SK-N-SH (cell line): ENCODE data around the gene AFAP1L2. TPM values are rescaled to one million over a fixed set of nuclear protein-coding genes. Genes with fewer than 3 reads are reported as not detected.

Experiments
- CTCF ChIA-PET: fragments of 300-600, 350-600 bp; formaldehyde crosslinking; extraction: SDS; loops from one replicate; lab custom pipeline; 2021; lab: Yijun Ruan, JAX
- POLR2A ChIA-PET: fragments of 350-600 bp; sonication (Branson Sonifier 250); formaldehyde crosslinking; extraction: SDS; loops from one replicate; lab custom pipeline; 2020; ENCODE audit warnings: antibody characterized with exemption, inconsistent platforms; lab: Yijun Ruan, JAX
- DNase-seq: peaks from one replicate; pipeline ENCODE4 v3.0.0; 2012
- H2AFZ ChIP-seq: fragments of 200-600 bp; sonication (generic); 2 replicates; pipeline ENCODE4 v1.8.1; 2016; ENCODE audit warnings: antibody characterized with exemption, mild to moderate bottlenecking, low read depth
- H3F3A ChIP-seq: fragments of 200-600 bp; sonication (generic); replicated peaks from 2 replicates; pipeline ENCODE3; 2016; ENCODE audit warnings: antibody characterized with exemption, mild to moderate bottlenecking; ENCODE audit not compliant: insufficient read depth
- H3K27ac ChIP-seq, 2 experiments: fragments of 200-500 bp in 1 of 2; fragments of 200-600 bp in 1 of 2; sonication (Bioruptor generic) in 1 of 2; sonication (generic), shearing (Covaris generic) in 1 of 2; 2 replicates each; pipeline versions ENCODE4 v1.5.1 to v1.6.1; 2014 to 2016; ENCODE audit warnings: low read depth in 2 of 2, inconsistent platforms in 1 of 2, low read length in 1 of 2, mild to moderate bottlenecking in 1 of 2, mixed read lengths in 1 of 2
- H3K27me3 ChIP-seq: fragments of 200-600 bp; sonication (generic), shearing (Covaris generic); 2 replicates; pipeline ENCODE4 v1.6.1; 2016; ENCODE audit warnings: mixed run types; ENCODE audit not compliant: insufficient read depth
- H3K36me3 ChIP-seq, 2 experiments: fragments of 200-500 bp in 1 of 2; fragments of 200-600 bp in 1 of 2; sonication (Bioruptor generic) in 1 of 2; sonication (generic) in 1 of 2; replicated peaks in 1 of 2; 2 replicates each; pipeline versions ENCODE3 to v1.5.1; 2014 to 2016; ENCODE audit warnings: low read length in 1 of 2, mild to moderate bottlenecking in 1 of 2; ENCODE audit not compliant: insufficient read depth in 2 of 2, control insufficient read depth in 1 of 2
- H3K4me1 ChIP-seq, 2 experiments: fragments of 200-500 bp in 1 of 2; fragments of 200-600 bp in 1 of 2; sonication (Bioruptor generic) in 1 of 2; sonication (generic), shearing (Covaris generic) in 1 of 2; 2 replicates each; pipeline versions ENCODE4 v1.5.1 to v1.6.1; 2014 to 2016; ENCODE audit warnings: low read depth in 1 of 2, low read length in 1 of 2, mixed run types in 1 of 2; ENCODE audit not compliant: insufficient read depth in 2 of 2, control insufficient read depth in 1 of 2
- H3K4me2 ChIP-seq: fragments of 200-600 bp; sonication (generic), shearing (Covaris generic); 2 replicates; pipeline ENCODE4 v1.6.1; 2017; ENCODE audit warnings: mixed run types
- H3K4me3 ChIP-seq, 2 experiments: fragments of 200-500 bp in 1 of 2; fragments of 200-600 bp in 1 of 2; sonication (Bioruptor generic) in 1 of 2; sonication (generic), shearing (Covaris generic) in 1 of 2; 2 replicates each; pipeline versions ENCODE4 v1.5.1 to v1.8.1; 2014 to 2016; ENCODE audit warnings: low read depth in 2 of 2, inconsistent platforms in 1 of 2, low read length in 1 of 2, mild to moderate bottlenecking in 1 of 2, mixed read lengths in 1 of 2, moderate library complexity in 1 of 2
- H3K79me2 ChIP-seq: fragments of 200-600 bp; sonication (generic); 2 replicates; pipeline ENCODE4 v1.8.1; 2017; ENCODE audit warnings: mild to moderate bottlenecking; ENCODE audit not compliant: insufficient read depth
- H3K9ac ChIP-seq: fragments of 200-600 bp; sonication (generic); 2 replicates; pipeline ENCODE4 v1.6.1; 2017; ENCODE audit warnings: mixed run types
- H3K9me2 ChIP-seq: fragments of 200-600 bp; sonication (generic); 2 replicates; pipeline ENCODE4 v1.6.1; 2017; ENCODE audit warnings: mixed run types
- H3K9me3 ChIP-seq: fragments of 200-600 bp; sonication (generic); 2 replicates; pipeline ENCODE4 v1.6.1; 2017; ENCODE audit warnings: mixed run types, mild to moderate bottlenecking, moderate library complexity
- H4K20me1 ChIP-seq: fragments of 200-600 bp; sonication (generic); 2 replicates; pipeline ENCODE4 v1.6.1; 2017; ENCODE audit warnings: mild to moderate bottlenecking, mixed run types; ENCODE audit not compliant: insufficient read depth
- CHD2 ChIP-seq: fragments of 150-350 bp; IDR thresholded peaks from 2 replicates; pipeline ENCODE4 v1.6.1; 2018; ENCODE audit warnings: low read length; ENCODE audit not compliant: partially characterized antibody
- EZH2phosphoT487 ChIP-seq: fragments of 200-600 bp; sonication (generic); IDR thresholded peaks from 2 replicates; pipeline ENCODE4 v1.6.1; 2017; ENCODE audit warnings: low read depth, mixed run types, mild to moderate bottlenecking, antibody characterized with exemption, moderate library complexity, borderline replicate concordance
- FOSL2 ChIP-seq: IDR thresholded peaks from 2 replicates; pipeline ENCODE4 v1.4.0; 2012; ENCODE audit warnings: low read depth, mild to moderate bottlenecking, moderate library complexity, borderline replicate concordance
- GATA2 ChIP-seq: sonication (generic); formaldehyde crosslinking; IDR thresholded peaks from 2 replicates; pipeline ENCODE4 v1.5.0; 2020; ENCODE audit warnings: mild to moderate bottlenecking, missing genetic modification reagents
- IRF3 ChIP-seq: fragments of 150-350 bp; IDR thresholded peaks from 2 replicates; pipeline ENCODE4 v1.6.1; 2016; ENCODE audit warnings: mild to moderate bottlenecking, low read depth, low read length
- JUND ChIP-seq: IDR thresholded peaks from 2 replicates; pipeline ENCODE4 v1.4.0; 2012
- NFIC ChIP-seq: IDR thresholded peaks from 2 replicates; pipeline ENCODE4 v1.4.0; 2012; ENCODE audit warnings: borderline replicate concordance
- NRF1 ChIP-seq: IDR thresholded peaks from 2 replicates; pipeline ENCODE4 v1.6.1; 2012; ENCODE audit warnings: low read depth, mild to moderate bottlenecking, low read length
- POLR2AphosphoS5 ChIP-seq: IDR thresholded peaks from 2 replicates; pipeline ENCODE4 v1.6.1; 2012; ENCODE audit warnings: low read depth, low read length
- RAD21 ChIP-seq: IDR thresholded peaks from 2 replicates; pipeline ENCODE4 v1.6.1; 2012; ENCODE audit warnings: mild to moderate bottlenecking, low read length
- REST ChIP-seq: IDR thresholded peaks from 2 replicates; pipeline ENCODE4 v1.6.1; 2012; ENCODE audit warnings: mild to moderate bottlenecking, low read depth, low read length, moderate library complexity
- SMC3 ChIP-seq: IDR thresholded peaks from 2 replicates; pipeline ENCODE4 v1.6.1; 2012; ENCODE audit warnings: low read depth, low read length, improper control_type of control experiment
- TAF1 ChIP-seq: IDR thresholded peaks from 2 replicates; pipeline ENCODE4 v1.6.1; 2012; ENCODE audit warnings: low read depth, mild to moderate bottlenecking, low read length, moderate library complexity, borderline replicate concordance
- TEAD4 ChIP-seq: IDR thresholded peaks from 2 replicates; pipeline ENCODE4 v1.4.0; 2012; ENCODE audit warnings: mild to moderate bottlenecking, borderline replicate concordance; ENCODE audit not compliant: insufficient read depth
- ZBTB33 ChIP-seq: IDR thresholded peaks from 2 replicates; pipeline ENCODE4 v1.4.0; 2012; ENCODE audit warnings: low read depth, borderline replicate concordance
- WGBS: methylation state at CpG from one replicate; pipeline ENCODE4 v1.1.6; 2017; ENCODE audit warnings: low lambda C conversion rate; 5-methylcytosine and 5-hydroxymethylcytosine counted together
- polyA plus RNA-seq, 3 experiments: library from polyadenylated mRNA; depleted of rRNA; stranded (reverse); fragments of >200 nt; gene quantifications; 2 replicates each; pipeline ENCODE4 v1.2.3, GENCODE V29; 2012

The AFAP1L2 gene
- polyA plus RNA-seq, 1 of the 3 experiments (the other 2 are of a cell fraction) = 0.54 TPM

GRCh38 chr10:114347791-114348190 is 56.5 kb downstream of the AFAP1L2 start (continued):
- no peak for TF ChIP-seq IRF3
- TF ChIP-seq EZH2phosphoT487 = no peak

- no peaks in the 10 kb centered on the region for H3F3A ChIP-seq
- TF ChIP-seq ZBTB33 (no peak), CHD2 (no peak), RAD21 (no peak), EZH2phosphoT487 (no peak), POLR2AphosphoS5 (no peak), JUND (no peak), FOSL2 (no peak), TEAD4 (no peak), NRF1 (no peak), SMC3 (no peak), TAF1 (no peak), NFIC (no peak), GATA2 (CRISPR knock-in tag) (no peak), REST (no peak)
- H3K4me3 ChIP-seq = no peak overlapping the region
- 70% methylated on average over 3 of the region's 3 CpGs for WGBS
- H3K4me2 ChIP-seq = no peak overlapping the region
- H3K36me3 ChIP-seq = no peaks in the 10 kb centered on the region
- no peaks in the 10 kb centered on the region; the same call in 1 of the 2 replicates for H3K27me3 ChIP-seq
- no peak for DNase-seq
- H2AFZ ChIP-seq = no peak overlapping the region
- peaks cover 0 to 5% of the 10 kb centered on the region in 2 experiments; a peak in 1 of 4 replicates for H3K4me1 ChIP-seq
- no peaks in the 10 kb centered on the region for H3K9me3 ChIP-seq
- no peaks in the 10 kb centered on the region for H4K20me1 ChIP-seq
- H3K9ac ChIP-seq = no peak overlapping the region
- ChIA-PET POLR2A (no interaction called here), CTCF (interaction anchor here (0.6 kb wide), 1 partner anchor 95 kb away, joined by 3 read pairs; no protein-coding TSS in a partner anchor)
- H3K79me2 ChIP-seq = no peaks in the 10 kb centered on the region
- H3K27ac ChIP-seq = no peak overlapping the region
- H3K9me2 ChIP-seq = no peaks in the 10 kb centered on the region
These were observed 57.1 kb downstream of the AFAP1L2 start for GRCh38 chr10:114347241-114347640.
